Liver (tissue), 9 donors: ENCODE measurements around the gene KCNIP1. TPM values are rescaled to one million over a fixed set of nuclear protein-coding genes. Genes with fewer than 3 reads are reported as not detected.

ENCODE experiments used
- DNase-seq: peaks from one replicate; pipeline ENCODE4 v3.0.0-alpha.2; 2017; ENCODE audit warnings: low spot score
- H3K27ac ChIP-seq, 2 donors: one replicate each; pipeline ENCODE4 v1.7.0; 2013; ENCODE audit warnings: inconsistent platforms in 2 of 2, low read length in 2 of 2, control low read depth in 1 of 2, low read depth in 1 of 2, mild to moderate bottlenecking in 1 of 2
- H3K27me3 ChIP-seq, 4 donors: one replicate each; pipeline versions ENCODE4 v1.6.1 to v1.7.0; 2013; ENCODE audit warnings: low read length in 3 of 4, inconsistent platforms in 1 of 4, mild to moderate bottlenecking in 1 of 4, moderate library complexity in 1 of 4; ENCODE audit not compliant: control insufficient read depth in 4 of 4, insufficient read depth in 4 of 4
- H3K36me3 ChIP-seq, 4 donors: one replicate each; pipeline versions ENCODE4 v1.6.1 to v1.7.0; 2013; ENCODE audit warnings: low read length in 3 of 4, mild to moderate bottlenecking in 3 of 4, low read depth in 1 of 4, moderate library complexity in 1 of 4; ENCODE audit not compliant: control insufficient read depth in 4 of 4, insufficient read depth in 3 of 4
- H3K4me1 ChIP-seq, 4 donors: one replicate each; pipeline versions ENCODE4 v1.6.1 to v1.7.0; 2013; ENCODE audit warnings: low read length in 3 of 4, mild to moderate bottlenecking in 3 of 4, moderate library complexity in 1 of 4; ENCODE audit not compliant: control insufficient read depth in 4 of 4, insufficient read depth in 4 of 4
- H3K4me3 ChIP-seq, 3 donors: one replicate each; pipeline versions ENCODE4 v1.6.1 to v1.7.0; 2013; ENCODE audit warnings: low read length in 3 of 3, control low read depth in 1 of 3, low read depth in 1 of 3, mild to moderate bottlenecking in 1 of 3
- H3K9ac ChIP-seq, 2 donors: one replicate each; pipeline ENCODE4 v1.7.0; 2013; ENCODE audit warnings: low read length in 2 of 2, mild to moderate bottlenecking in 2 of 2, moderate library complexity in 2 of 2, control low read depth in 1 of 2, low read depth in 1 of 2
- H3K9me3 ChIP-seq, 4 donors: one replicate each; pipeline versions ENCODE4 v1.6.1 to v1.7.0; 2013; ENCODE audit warnings: low read length in 3 of 4; ENCODE audit not compliant: control insufficient read depth in 4 of 4
- EGR1 ChIP-seq, 2 donors: IDR thresholded peaks; 2 replicates each; pipeline ENCODE4 v1.6.1; 2016 to 2018; ENCODE audit warnings: antibody characterized with exemption in 2 of 2, low read depth in 2 of 2
- FOXA1 ChIP-seq: IDR thresholded peaks from 2 replicates; pipeline ENCODE4 v1.6.1; 2016; ENCODE audit warnings: antibody characterized with exemption
- FOXA2 ChIP-seq: IDR thresholded peaks from 2 replicates; pipeline ENCODE4 v1.6.1; 2016; ENCODE audit warnings: antibody characterized with exemption
- GABPA ChIP-seq, 2 donors: IDR thresholded peaks in 1 of 2; conservative IDR thresholded peaks in 1 of 2; 2 replicates each; pipeline ENCODE4 v1.6.1; 2016; ENCODE audit warnings: antibody characterized with exemption in 2 of 2, mild to moderate bottlenecking in 1 of 2, moderate library complexity in 1 of 2
- HNF4A ChIP-seq, 2 donors: conservative IDR thresholded peaks; 2 replicates each; pipeline ENCODE4 v1.6.1; 2016; ENCODE audit warnings: antibody characterized with exemption in 2 of 2, mild to moderate bottlenecking in 2 of 2
- HNF4G ChIP-seq: IDR thresholded peaks from 2 replicates; pipeline ENCODE4 v1.6.1; 2016; ENCODE audit warnings: antibody characterized with exemption
- JUND ChIP-seq, 2 donors: IDR thresholded peaks; 2 replicates each; pipeline ENCODE4 v1.6.1; 2016; ENCODE audit warnings: antibody characterized with exemption in 2 of 2
- NR2F2 ChIP-seq: IDR thresholded peaks from 2 replicates; pipeline ENCODE4 v1.6.1; 2016; ENCODE audit warnings: antibody characterized with exemption
- RAD21 ChIP-seq, 2 donors: IDR thresholded peaks; 2 replicates each; pipeline ENCODE4 v1.6.1; 2016; ENCODE audit warnings: antibody characterized with exemption in 2 of 2, mild to moderate bottlenecking in 2 of 2
- RXRA ChIP-seq, 2 donors: IDR thresholded peaks; 2 replicates each; pipeline ENCODE4 v1.6.1; 2017 to 2018; ENCODE audit warnings: antibody characterized with exemption in 2 of 2, mild to moderate bottlenecking in 1 of 2
- SP1 ChIP-seq: IDR thresholded peaks from 2 replicates; pipeline ENCODE4 v1.6.1; 2018; ENCODE audit warnings: antibody characterized with exemption, mild to moderate bottlenecking
- TAF1 ChIP-seq: conservative IDR thresholded peaks from 2 replicates; pipeline ENCODE4 v1.6.1; 2016; ENCODE audit warnings: antibody characterized with exemption, mild to moderate bottlenecking
- YY1 ChIP-seq: IDR thresholded peaks from 2 replicates; pipeline ENCODE4 v1.6.1; 2016; ENCODE audit warnings: antibody characterized with exemption, mild to moderate bottlenecking
- WGBS: extraction: QIAGEN DNeasy Blood & Tissue Kit; methylation state at CpG from one replicate; pipeline ENCODE4 v1.1.7; 2013; 5-methylcytosine and 5-hydroxymethylcytosine counted together
- polyA plus RNA-seq, 2 donors: library from polyadenylated mRNA; stranded (reverse) in 1 of 2; unstranded in 1 of 2; fragments of 200-250 nt in 1 of 2; fragments of >200 nt in 1 of 2; fragmentation: Nextera tagmentation in 1 of 2; extraction: Ambion mirVana in 1 of 2; gene quantifications; one replicate each; pipeline versions ENCODE4 v1.2.1 to v1.2.3, GENCODE V29; 2013 to 2015
- total RNA-seq, 2 donors: library from RNA; depleted of rRNA; stranded (reverse); fragments of >200 nt; gene quantifications; one replicate each; pipeline ENCODE4 v1.2.3, GENCODE V29; 2014
- TF ChIP-seq, protein P1 (sequence below): IDR thresholded peaks from 2 replicates; pipeline ENCODE4 v1.6.1; 2016; ENCODE audit warnings: antibody characterized with exemption
- TF ChIP-seq, protein P2 (sequence below): fragments of 150-350 bp; IDR thresholded peaks from 2 replicates; pipeline ENCODE4 v1.5.1; 2017; ENCODE audit warnings: improper control_type of control experiment, low read depth, low read length; ENCODE audit not compliant: missing input control
- donor health status: healthy.
- donor health status: healthy.
- donor health status: healthy.
- donor health status: healthy.
- donor health status: healthy.

KCNIP1 gene
- total and polyA plus RNA-seq, 4 donors = 0.08 to 0.23 TPM; not detected in 2

- Histone ChIP-seq H3K4me1 (no peaks in the 10 kb centered on the region), H3K4me3 (no peak overlapping the region), H3K27ac (no peak overlapping the region), H3K9me3 (no peaks in the 10 kb centered on the region), H3K36me3 (no peaks in the 10 kb centered on the region), H3K9ac (no peak overlapping the region), H3K27me3 (peaks cover 0 to 1% (median 0%) of the 10 kb centered on the region in 4 donors)
- no peak for DNase-seq
- WGBS = 90% methylated on average over 9 of the region's 9 CpGs
- TF ChIP-seq HNF4A (conservative IDR thresholded peaks at IDR 0.05) (no peak), RAD21 (IDR thresholded peaks at IDR 0.05) (no peak), JUND (IDR thresholded peaks at IDR 0.05) (no peak), FOXA1 (no peak), YY1 (no peak), FOXA2 (no peak)
These were observed 15.2 kb upstream of the KCNIP1 start for GRCh38 chr5:170488570-170488969.

DNA sequence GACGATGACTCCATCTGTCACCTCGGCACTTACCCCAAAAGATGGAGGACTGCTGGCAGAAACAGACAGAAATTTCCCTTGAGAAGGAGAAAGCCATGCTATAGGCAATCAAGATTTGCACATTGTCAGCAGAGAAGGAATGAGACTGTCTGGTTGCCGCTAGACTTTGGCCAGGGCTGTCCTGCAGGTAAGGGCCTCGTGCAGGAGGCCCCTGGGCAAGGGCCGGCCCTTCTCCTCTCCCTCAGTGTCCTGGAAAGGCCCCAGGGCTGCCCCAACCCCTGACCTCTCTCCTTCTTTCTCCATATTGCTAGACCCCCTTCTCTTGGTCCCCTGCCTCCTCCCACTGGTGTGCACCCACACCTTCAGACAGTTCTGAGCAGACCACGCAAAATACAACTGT is 14.6 kb upstream of the KCNIP1 start:
- Histone ChIP-seq H3K27me3 (peaks cover 0 to 1% (median 0%) of the 10 kb centered on the region in 4 donors), H3K27ac (no peak overlapping the region), H3K4me3 (no peak overlapping the region), H3K9me3 (no peaks in the 10 kb centered on the region), H3K4me1 (no peaks in the 10 kb centered on the region), H3K9ac (no peak overlapping the region), H3K36me3 (no peaks in the 10 kb centered on the region)
- DNase-seq = no peak
- WGBS = 86% methylated on average over 6 of the region's 6 CpGs
- no peak for TF ChIP-seq EGR1 (IDR thresholded peaks at IDR 0.05; ENCODE audit: low read depth in 2 of 2)
- no peak for TF ChIP-seq JUND (IDR thresholded peaks at IDR 0.05)
- TF ChIP-seq TAF1 = no peak
- TF ChIP-seq, protein P1, sequence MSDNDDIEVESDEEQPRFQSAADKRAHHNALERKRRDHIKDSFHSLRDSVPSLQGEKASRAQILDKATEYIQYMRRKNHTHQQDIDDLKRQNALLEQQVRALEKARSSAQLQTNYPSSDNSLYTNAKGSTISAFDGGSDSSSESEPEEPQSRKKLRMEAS = no peak
- TF ChIP-seq, protein P2, sequence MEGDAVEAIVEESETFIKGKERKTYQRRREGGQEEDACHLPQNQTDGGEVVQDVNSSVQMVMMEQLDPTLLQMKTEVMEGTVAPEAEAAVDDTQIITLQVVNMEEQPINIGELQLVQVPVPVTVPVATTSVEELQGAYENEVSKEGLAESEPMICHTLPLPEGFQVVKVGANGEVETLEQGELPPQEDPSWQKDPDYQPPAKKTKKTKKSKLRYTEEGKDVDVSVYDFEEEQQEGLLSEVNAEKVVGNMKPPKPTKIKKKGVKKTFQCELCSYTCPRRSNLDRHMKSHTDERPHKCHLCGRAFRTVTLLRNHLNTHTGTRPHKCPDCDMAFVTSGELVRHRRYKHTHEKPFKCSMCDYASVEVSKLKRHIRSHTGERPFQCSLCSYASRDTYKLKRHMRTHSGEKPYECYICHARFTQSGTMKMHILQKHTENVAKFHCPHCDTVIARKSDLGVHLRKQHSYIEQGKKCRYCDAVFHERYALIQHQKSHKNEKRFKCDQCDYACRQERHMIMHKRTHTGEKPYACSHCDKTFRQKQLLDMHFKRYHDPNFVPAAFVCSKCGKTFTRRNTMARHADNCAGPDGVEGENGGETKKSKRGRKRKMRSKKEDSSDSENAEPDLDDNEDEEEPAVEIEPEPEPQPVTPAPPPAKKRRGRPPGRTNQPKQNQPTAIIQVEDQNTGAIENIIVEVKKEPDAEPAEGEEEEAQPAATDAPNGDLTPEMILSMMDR = no peak
- TF ChIP-seq YY1 = no peak
- TF ChIP-seq RXRA (IDR thresholded peaks at IDR 0.05) = no peak
- no peak for TF ChIP-seq HNF4A (conservative IDR thresholded peaks at IDR 0.05)

GRCh38 chr5:170490381-170490780 is 13.4 kb upstream of the KCNIP1 start:
- Histone ChIP-seq H3K27me3 (peaks cover 0 to 1% (median 0%) of the 10 kb centered on the region in 4 donors), H3K36me3 (no peaks in the 10 kb centered on the region), H3K4me1 (no peaks in the 10 kb centered on the region), H3K9me3 (no peaks in the 10 kb centered on the region), H3K27ac (no peak overlapping the region), H3K9ac (no peak overlapping the region), H3K4me3 (no peak overlapping the region)
- no peak for DNase-seq
- 69% methylated on average over 3 of the region's 3 CpGs for WGBS
- no peak for TF ChIP-seq NR2F2
- no peak for TF ChIP-seq FOXA2
- TF ChIP-seq GABPA (IDR thresholded peaks at IDR 0.05 in 1 of 2, conservative IDR thresholded peaks at IDR 0.05 in 1 of 2) = no peak
- TF ChIP-seq HNF4G = no peak
- no peak for TF ChIP-seq SP1
- no peak for TF ChIP-seq RAD21 (IDR thresholded peaks at IDR 0.05)
